ENCODE data around the gene ACIN1. TPM values are rescaled to one million over a fixed set of nuclear protein-coding genes. Genes with fewer than 3 reads are reported as not detected.

ACIN1 gene
- total RNA-seq, result 64.6 TPM
- long read RNA-seq, full-length matches to known transcripts, result 13 of 38 reads
- long read RNA-seq, partial matches to known transcripts, result 11 of 38 reads
- long read RNA-seq, other reads (novel, unspliced or antisense), result 14 of 38 reads

- peaks cover 83% of the 10 kb centered on the region for H3K4me1 ChIP-seq
- no peaks in the 10 kb centered on the region for H3K27me3 ChIP-seq (ENCODE audit: low read depth)
- H3K9me3 ChIP-seq (replicated peaks), result no peaks in the 10 kb centered on the region
- intact Hi-C loops (cut with micrococcal nuclease), result no loop called here
- peaks cover 50% of the 10 kb centered on the region for H3K36me3 ChIP-seq
- TF ChIP-seq CTCF (IDR thresholded peaks at IDR 0.05; ENCODE audit: borderline replicate concordance), result no peak
- no peak for DNase-seq
- H3K4me3 ChIP-seq, result peak within 1 kb of the TSS; percentile 90
- peak within 1 kb of the TSS; percentile 97 for H3K27ac ChIP-seq (replicated peaks)
These were observed at the start of gene ACIN1 for GRCh38 chr14:23094666-23095195. Gene ACIN1 (minus strand): TSS chr14:23095136. CDS start chr14:23095112, 24 bp downstream.

GRCh38 chr14:23143911-23144310 is 49.0 kb upstream of the ACIN1 start:
- H3K27me3 ChIP-seq (ENCODE audit: low read depth), result no peaks in the 10 kb centered on the region
- no peak for DNase-seq
- intact Hi-C loops (cut with micrococcal nuclease), result no loop called here
- H3K4me3 ChIP-seq, result no peak overlapping the region
- H3K4me1 ChIP-seq, result peaks cover 56% of the 10 kb centered on the region
- H3K36me3 ChIP-seq, result peaks cover 5% of the 10 kb centered on the region
- no peak for TF ChIP-seq CTCF (IDR thresholded peaks at IDR 0.05; ENCODE audit: borderline replicate concordance)
- peak overlapping the region; percentile 87 for H3K27ac ChIP-seq (replicated peaks)
- H3K9me3 ChIP-seq (replicated peaks), result no peaks in the 10 kb centered on the region

GRCh38 chr14:23142826-23143225 is 47.9 kb upstream of the ACIN1 start:
- H3K4me3 ChIP-seq, result no peak overlapping the region
- H3K27me3 ChIP-seq (ENCODE audit: low read depth), result no peaks in the 10 kb centered on the region
- peaks cover 61% of the 10 kb centered on the region for H3K4me1 ChIP-seq
- no peaks in the 10 kb centered on the region for H3K9me3 ChIP-seq (replicated peaks)
- peaks cover 5% of the 10 kb centered on the region for H3K36me3 ChIP-seq
- intact Hi-C loops (cut with micrococcal nuclease), result no loop called here
- TF ChIP-seq CTCF (IDR thresholded peaks at IDR 0.05; ENCODE audit: borderline replicate concordance), result no peak
- H3K27ac ChIP-seq (replicated peaks), result peak overlapping the region; percentile 87
- no peak for DNase-seq

- no peaks in the 10 kb centered on the region for H3K9me3 ChIP-seq (replicated peaks)
- TF ChIP-seq CTCF (IDR thresholded peaks at IDR 0.05; ENCODE audit: borderline replicate concordance), result no peak
- intact Hi-C loops (cut with micrococcal nuclease), result no loop called here
- DNase-seq, result peak; percentile 79
- peaks cover 62% of the 10 kb centered on the region for H3K4me1 ChIP-seq
- no peaks in the 10 kb centered on the region for H3K27me3 ChIP-seq (ENCODE audit: low read depth)
- peaks cover 5% of the 10 kb centered on the region for H3K36me3 ChIP-seq
- no peak overlapping the region for H3K4me3 ChIP-seq
- H3K27ac ChIP-seq (replicated peaks), result peak overlapping the region; percentile 87
These were observed 46.9 kb upstream of the ACIN1 start for GRCh38 chr14:23141706-23142444.

- peaks cover 47% of the 10 kb centered on the region for H3K4me1 ChIP-seq
- H3K27me3 ChIP-seq (ENCODE audit: low read depth), result no peaks in the 10 kb centered on the region
- TF ChIP-seq CTCF (IDR thresholded peaks at IDR 0.05; ENCODE audit: borderline replicate concordance), result no peak
- intact Hi-C loops (cut with micrococcal nuclease), result no loop called here
- H3K4me3 ChIP-seq, result no peak overlapping the region
- H3K27ac ChIP-seq (replicated peaks), result no peak overlapping the region
- peaks cover 13% of the 10 kb centered on the region for H3K36me3 ChIP-seq
- no peak for DNase-seq
- no peaks in the 10 kb centered on the region for H3K9me3 ChIP-seq (replicated peaks)
These were observed 45.4 kb upstream of the ACIN1 start for GRCh38 chr14:23140371-23140770.
